ENCODE data around the gene PAQR9. TPM values are rescaled to one million over a fixed set of nuclear protein-coding genes. Genes with fewer than 3 reads are reported as not detected.

Gene PAQR9
- total and polyA plus RNA-seq, 2 of the 13 experiments (the other 11 are each of a cell fraction or from before 2014, with no cell fraction given) = 3.7 to 10.3 TPM

DNA sequence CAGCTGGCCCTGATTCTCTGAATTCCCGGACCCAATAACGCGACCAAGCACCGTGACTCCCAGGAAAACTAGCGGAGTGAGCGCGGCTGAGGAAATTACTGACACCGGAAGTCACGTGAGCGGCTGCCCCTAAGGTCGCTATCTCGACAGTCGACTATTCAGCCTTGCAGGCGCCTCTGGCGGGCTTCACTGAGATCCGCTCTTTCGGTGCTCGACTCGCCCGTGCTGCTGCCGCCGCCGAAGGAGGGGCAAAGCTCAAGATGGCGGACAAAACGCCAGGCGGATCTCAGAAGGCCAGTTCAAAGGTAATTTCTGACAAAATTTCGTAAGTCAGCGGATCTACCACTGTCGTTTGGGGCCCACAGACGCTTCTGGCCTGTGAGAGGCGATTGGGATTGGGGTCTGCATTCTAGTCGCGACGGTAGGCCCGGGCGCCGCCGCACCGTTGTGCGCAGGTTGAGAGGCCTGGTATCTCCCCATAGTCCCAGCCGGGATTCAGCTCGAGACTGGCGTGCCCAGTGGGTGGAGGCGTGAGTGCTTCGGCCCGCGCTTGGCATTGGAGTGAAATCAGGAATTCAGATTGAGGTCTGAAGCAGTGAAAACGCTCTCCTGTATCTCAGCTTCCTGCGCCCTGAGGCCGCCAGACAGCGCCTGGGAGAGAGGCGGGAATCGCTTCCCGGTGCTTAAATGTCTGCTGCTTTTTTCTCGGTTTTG lies 38.1 kb upstream of the PAQR9 start, which contains the start of gene U2SURP (continued):
- TF ChIP-seq ZBTB1 (CRISPR knock-in tag; IDR thresholded peaks at IDR 0.05; ENCODE audit: borderline replicate concordance) = no peak
- TF ChIP-seq HES4 (CRISPR knock-in tag; IDR thresholded peaks at IDR 0.05; ENCODE audit: borderline replicate concordance) = no peak
- peak; percentile 42; the same call in 1 of the 2 replicates for TF ChIP-seq ZFAT (CRISPR knock-in tag; conservative IDR thresholded peaks at IDR 0.05)
- TF ChIP-seq, protein P1, sequence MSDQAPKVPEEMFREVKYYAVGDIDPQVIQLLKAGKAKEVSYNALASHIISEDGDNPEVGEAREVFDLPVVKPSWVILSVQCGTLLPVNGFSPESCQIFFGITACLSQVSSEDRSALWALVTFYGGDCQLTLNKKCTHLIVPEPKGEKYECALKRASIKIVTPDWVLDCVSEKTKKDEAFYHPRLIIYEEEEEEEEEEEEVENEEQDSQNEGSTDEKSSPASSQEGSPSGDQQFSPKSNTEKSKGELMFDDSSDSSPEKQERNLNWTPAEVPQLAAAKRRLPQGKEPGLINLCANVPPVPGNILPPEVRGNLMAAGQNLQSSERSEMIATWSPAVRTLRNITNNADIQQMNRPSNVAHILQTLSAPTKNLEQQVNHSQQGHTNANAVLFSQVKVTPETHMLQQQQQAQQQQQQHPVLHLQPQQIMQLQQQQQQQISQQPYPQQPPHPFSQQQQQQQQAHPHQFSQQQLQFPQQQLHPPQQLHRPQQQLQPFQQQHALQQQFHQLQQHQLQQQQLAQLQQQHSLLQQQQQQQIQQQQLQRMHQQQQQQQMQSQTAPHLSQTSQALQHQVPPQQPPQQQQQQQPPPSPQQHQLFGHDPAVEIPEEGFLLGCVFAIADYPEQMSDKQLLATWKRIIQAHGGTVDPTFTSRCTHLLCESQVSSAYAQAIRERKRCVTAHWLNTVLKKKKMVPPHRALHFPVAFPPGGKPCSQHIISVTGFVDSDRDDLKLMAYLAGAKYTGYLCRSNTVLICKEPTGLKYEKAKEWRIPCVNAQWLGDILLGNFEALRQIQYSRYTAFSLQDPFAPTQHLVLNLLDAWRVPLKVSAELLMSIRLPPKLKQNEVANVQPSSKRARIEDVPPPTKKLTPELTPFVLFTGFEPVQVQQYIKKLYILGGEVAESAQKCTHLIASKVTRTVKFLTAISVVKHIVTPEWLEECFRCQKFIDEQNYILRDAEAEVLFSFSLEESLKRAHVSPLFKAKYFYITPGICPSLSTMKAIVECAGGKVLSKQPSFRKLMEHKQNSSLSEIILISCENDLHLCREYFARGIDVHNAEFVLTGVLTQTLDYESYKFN (CRISPR knock-in tag; conservative IDR thresholded peaks at IDR 0.05) = peak; percentile 69
- TF ChIP-seq KDM2A (CRISPR knock-in tag; IDR thresholded peaks at IDR 0.05; ENCODE audit: borderline replicate concordance, low read depth) = peak; percentile 93
- TF ChIP-seq, protein P2, sequence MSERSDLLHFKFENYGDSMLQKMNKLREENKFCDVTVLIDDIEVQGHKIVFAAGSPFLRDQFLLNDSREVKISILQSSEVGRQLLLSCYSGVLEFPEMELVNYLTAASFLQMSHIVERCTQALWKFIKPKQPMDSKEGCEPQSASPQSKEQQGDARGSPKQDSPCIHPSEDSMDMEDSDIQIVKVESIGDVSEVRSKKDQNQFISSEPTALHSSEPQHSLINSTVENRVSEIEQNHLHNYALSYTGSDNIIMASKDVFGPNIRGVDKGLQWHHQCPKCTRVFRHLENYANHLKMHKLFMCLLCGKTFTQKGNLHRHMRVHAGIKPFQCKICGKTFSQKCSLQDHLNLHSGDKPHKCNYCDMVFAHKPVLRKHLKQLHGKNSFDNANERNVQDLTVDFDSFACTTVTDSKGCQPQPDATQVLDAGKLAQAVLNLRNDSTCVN (CRISPR knock-in tag; IDR thresholded peaks at IDR 0.05; ENCODE audit: borderline replicate concordance) = no peak; the same call in 1 of the 2 replicates
- TF ChIP-seq ZNF20 (CRISPR knock-in tag; IDR thresholded peaks at IDR 0.05) = no peak
- 0 out of 2 replicates have a peak, but pooled peaks have one; percentile 45 for TF ChIP-seq ZNF616 (CRISPR knock-in tag; IDR thresholded peaks at IDR 0.05; ENCODE audit: low read depth)
- TF ChIP-seq ZKSCAN5 (CRISPR knock-in tag; IDR thresholded peaks at IDR 0.05) = no peak
- TF ChIP-seq PTBP1 (IDR thresholded peaks at IDR 0.05; ENCODE audit: low read depth, low read length, poor library complexity, severe bottlenecking) = no peak
- TF ChIP-seq EHMT2 (IDR thresholded peaks at IDR 0.05; ENCODE audit: borderline replicate concordance, low read depth, low read length) = no peak
- TF ChIP-seq, protein P3, sequence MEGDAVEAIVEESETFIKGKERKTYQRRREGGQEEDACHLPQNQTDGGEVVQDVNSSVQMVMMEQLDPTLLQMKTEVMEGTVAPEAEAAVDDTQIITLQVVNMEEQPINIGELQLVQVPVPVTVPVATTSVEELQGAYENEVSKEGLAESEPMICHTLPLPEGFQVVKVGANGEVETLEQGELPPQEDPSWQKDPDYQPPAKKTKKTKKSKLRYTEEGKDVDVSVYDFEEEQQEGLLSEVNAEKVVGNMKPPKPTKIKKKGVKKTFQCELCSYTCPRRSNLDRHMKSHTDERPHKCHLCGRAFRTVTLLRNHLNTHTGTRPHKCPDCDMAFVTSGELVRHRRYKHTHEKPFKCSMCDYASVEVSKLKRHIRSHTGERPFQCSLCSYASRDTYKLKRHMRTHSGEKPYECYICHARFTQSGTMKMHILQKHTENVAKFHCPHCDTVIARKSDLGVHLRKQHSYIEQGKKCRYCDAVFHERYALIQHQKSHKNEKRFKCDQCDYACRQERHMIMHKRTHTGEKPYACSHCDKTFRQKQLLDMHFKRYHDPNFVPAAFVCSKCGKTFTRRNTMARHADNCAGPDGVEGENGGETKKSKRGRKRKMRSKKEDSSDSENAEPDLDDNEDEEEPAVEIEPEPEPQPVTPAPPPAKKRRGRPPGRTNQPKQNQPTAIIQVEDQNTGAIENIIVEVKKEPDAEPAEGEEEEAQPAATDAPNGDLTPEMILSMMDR (CRISPR knock-in tag; IDR thresholded peaks at IDR 0.05) = no peak
- TF ChIP-seq, protein P4, sequence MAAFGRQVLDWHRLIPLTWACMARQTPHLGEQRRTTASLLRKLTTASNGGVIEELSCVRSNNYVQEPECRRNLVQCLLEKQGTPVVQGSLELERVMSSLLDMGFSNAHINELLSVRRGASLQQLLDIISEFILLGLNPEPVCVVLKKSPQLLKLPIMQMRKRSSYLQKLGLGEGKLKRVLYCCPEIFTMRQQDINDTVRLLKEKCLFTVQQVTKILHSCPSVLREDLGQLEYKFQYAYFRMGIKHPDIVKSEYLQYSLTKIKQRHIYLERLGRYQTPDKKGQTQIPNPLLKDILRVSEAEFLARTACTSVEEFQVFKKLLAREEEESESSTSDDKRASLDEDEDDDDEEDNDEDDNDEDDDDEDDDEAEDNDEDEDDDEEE (CRISPR knock-in tag; IDR thresholded peaks at IDR 0.05) = no peak
- peak; percentile 71 for TF ChIP-seq SRSF1 (optimal IDR thresholded peaks at IDR 0.05; ENCODE audit: low read depth, low read length)
- TF ChIP-seq TCF7 (IDR thresholded peaks at IDR 0.05; ENCODE audit: low read depth) = 0 out of 2 replicates have a peak, but pooled peaks have one; percentile 20
